GM19324 (cell line): ENCODE data around the gene SHMT2.

Experiments used
- ATAC-seq: cut with Tn5 transposase; IDR thresholded peaks from one replicate; pipeline ENCODE4 v1.9.1; 2021; ENCODE audit warnings: mild to moderate bottlenecking, moderate library complexity; ENCODE audit not compliant: unreplicated experiment, low FRiP score

Gene SHMT2

DNA sequence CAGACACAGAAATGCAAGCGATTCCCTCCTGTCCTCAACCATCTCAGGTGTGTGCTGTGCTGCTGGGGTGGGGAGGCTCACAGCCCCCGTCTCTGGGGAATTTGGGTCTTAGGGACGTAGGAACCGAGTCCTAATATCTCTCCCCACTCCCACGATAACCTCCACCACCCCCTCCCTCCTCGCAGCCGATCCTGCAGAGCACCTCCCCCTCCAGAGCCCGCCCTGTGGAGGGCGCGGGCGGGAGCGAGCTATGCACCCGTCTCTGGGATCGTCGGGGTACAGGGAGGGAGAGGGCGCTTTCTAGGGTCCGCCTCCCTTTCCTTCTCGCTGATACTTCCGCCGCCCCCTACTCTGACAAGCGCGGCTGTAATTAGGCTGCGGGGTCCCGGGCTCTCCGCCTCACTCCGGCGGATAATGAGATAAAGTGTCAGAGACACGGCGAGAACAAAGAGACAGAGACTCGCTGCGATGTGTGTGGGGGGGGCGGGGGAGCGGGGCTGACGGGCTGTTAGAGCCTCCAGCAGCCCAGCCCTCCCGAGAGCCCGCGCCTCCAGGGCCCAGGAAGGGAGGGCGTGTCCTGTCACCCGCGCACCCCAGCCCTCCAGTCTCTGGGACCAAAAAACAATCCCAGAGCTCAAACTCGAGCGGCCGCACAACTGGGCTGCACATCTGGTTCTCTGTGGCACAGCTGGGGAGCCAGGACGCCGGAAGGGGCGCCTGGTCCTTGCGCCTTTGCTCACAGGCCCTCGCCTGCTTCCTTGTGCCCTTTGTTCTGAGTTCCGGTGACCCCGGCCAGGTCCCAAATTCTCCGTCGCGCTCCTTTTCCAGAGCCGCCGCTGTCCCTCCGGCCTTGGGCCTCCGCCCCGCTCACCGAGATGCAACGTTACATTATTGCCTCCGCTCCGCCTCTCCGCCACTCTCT is 8.7 kb downstream of the SHMT2 start:
- no peak for ATAC-seq

DNA sequence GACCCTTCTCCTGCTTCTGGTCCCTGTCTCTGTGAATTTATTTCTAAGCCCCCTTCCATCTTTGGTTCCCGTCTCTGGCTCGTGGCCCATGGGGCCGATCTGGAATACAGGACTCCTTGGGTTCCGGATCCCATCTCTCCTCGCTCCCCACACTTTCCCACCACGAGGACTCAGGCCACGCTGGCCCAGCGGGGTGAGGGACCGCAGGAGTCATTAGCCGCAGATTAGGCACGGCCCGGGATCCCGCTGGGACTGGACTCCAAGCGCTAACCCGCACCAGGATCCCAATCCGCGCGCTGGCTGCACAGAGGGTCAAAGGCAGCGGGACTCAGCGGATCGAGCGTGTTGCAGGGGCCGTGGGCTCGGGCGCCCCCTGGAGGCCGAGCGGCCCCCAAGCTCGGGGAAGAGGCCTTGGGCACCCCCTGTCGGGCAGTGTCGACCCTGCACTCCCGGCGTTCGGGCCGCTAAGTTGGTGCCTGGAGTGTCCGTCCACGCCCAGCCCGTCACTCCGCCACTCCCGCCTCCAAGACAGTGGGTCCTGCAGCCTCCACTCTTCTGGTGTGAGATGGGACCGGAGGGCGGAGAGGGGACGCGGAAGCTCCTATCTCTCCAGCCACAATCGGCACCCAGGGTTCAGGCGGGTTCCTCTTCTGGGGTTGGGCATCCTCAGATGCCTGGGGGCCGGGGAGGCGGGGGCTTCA is 9.5 kb downstream of the SHMT2 start:
- peak; percentile 56 for ATAC-seq

DNA sequence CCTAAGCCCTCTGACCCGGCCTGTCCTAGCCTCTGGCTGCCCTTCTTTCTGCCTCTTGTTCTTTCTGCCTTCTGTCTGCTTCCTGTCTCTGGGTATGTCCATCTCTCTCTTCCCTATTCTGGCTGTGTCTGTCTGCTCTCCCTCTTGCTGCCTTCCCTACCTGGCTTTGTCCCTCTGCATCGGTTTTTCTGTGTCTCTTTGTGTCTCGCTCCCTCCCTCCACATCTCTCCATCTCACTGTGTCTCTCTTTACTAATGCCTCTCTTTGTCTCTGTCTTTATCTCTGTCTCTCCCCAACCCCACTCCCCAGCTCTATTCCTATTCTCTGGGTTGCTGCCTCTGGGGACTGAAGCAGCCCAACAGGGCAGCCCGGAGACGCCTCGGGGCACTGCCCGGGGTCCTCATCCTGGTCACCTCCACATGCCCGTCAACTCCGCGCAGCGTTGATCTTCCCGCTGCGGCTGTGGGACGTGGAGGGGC is 10.1 kb downstream of the SHMT2 start:
- no peak for ATAC-seq

DNA sequence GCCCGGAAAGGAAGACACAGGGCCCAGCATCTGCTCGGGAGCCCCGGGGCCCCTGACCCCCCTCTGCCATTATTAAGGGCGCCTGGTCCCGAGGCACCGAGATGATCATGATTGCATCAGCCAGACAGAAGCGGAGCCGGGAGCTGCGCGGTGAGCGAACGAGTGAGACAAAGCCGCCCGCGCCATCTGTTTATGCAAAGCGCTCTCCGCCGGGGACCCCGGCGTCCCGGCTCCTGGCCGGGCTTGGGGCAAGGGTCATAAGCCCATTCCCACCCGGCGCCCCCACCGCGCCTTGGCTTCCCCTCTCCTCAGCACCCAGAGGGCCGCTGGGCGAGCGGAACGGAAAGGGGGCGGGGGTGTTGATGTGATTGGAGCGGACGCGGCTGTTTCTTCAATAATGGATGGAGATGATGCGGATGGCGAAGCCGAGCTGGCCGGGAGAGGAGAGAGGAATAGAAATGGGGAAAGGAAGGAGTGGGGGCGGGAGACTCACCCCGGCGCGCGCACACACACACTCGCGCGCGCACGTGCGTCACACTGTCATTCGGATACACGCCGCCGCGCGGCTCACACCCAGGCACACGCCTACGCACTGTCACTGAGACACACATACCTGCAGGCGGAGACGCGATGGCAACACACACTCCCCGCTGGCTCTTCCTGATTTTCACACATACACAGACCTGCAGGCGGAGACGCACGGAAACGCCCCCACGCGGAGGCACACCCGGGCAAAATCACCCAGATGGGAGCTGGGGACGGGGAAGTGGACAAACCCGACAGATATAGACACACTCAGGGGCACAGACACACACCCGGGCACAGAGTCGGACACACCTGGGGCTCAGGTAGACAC is 10.8 kb downstream of the SHMT2 start:
- ATAC-seq, result no peak

DNA sequence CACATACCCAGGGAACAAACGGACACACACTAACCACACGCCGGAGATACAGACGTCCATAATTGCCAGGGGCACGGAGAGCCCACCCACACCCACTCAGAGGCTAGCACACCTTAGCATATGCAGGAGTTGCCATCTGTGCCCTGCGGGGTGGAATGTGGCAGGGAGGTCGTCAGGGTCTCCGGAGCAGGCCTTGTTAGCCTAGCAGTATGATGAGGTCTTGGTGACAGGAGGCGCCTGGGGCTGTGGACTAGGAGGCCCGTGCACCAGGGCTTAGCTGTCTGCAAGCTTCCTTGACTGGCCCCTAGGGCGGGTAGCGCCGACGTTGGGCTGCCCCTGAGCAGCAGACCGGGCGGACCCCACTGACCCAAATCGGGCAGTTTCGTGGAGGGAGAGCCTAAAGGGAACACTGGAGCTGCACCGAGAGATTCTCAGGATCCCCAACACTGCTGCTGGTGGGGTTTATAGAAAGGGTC is 11.5 kb downstream of the SHMT2 start:
- no peak for ATAC-seq

DNA sequence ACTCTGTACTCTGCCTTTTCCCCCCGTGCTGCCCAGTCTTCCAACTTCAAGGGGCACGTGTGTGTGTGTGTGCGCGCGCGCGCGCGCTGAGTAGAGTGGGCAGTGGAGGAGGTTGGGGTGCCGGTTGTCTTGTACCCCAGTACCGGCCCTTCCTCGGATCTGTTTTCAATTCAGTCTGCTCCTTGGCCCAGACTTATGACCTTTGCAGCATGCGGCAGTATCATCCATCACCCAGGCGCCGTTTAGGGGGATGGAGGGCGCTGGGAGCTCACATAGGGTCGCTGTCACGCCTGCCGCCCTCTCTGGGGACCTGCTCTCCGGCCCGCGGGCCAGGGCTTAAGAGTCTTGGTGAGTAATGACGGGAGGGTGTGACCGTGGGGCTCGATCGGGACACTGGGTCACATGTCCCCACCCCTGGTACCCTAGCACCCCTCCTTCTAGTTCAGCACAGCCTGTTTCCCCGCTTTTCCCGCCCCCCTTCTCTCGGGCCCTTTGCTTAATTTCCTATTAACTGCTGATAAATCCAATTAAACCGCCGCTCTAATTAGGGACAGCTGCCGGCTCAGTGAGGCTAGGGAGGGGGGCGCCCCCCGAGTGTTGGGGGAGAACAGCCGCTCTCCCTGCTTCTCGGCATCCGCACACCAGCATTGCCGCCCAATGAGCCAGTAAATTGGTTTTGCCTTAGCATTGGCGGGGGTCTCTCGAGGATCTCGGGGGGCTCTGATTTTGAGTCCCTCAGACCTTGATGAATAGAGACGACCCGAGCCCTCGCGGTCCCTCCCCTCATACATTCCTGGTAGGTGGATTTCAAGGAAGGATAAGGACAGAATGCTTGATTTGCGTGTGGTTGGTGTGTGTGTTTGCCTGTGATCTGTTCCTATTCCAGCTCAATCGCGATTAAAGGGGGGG is 12.1 kb downstream of the SHMT2 start:
- no peak for ATAC-seq

DNA sequence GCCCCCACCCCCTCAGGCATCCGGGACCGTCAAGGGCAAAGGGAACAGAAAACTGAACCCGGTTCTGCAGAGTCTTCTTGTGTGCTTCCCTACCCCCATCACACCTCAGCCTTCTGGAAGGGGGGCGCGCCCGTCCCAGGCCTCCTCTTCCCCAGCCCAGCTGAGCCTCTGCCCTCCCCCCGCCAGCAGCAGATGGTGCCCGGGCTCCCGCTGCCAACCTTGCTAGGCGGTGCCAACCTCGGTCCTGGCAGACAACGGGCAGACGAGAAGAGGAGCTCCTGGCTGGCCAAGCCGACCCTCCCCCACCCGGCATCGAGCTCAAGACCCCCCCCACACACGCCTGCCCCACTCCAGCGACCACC is 12.8 kb downstream of the SHMT2 start:
- ATAC-seq, result no peak

DNA sequence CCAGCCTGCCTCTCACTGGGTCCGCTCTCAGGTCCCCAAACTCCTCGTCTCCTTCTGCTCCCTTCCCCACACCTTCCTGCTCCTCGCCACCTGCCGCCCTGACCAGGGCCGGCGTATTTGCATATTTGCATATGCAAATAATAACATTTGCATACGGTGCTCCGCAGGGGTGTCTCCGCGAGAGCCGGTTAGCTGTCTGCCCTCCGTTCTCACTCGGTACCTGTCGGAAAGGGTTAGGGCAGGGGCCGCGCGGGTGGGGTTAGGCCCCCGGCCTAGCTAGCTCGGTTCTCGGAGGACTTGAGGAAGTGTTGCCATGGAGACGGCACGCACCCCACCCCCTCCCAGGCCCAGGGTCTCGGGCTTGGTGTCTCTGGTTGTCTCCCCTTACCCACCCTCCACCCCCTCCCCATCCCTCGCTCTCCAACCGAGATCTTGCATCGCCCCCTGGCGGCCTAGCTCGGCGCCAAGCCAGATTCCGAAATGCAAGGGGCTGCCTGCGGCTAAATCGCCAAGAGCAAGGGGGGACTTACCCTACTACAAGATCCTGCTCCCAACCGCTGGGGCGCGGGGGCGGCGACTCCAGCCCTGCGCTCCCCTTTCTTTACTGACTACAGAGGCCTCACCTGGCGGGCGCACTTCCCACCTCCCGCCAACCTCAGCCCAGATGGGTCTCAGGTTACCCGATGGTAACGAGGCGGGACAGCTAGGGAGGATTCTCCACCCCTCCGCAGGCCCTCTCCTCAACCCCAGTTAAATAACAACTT is 13.4 kb downstream of the SHMT2 start:
- no peak for ATAC-seq

DNA sequence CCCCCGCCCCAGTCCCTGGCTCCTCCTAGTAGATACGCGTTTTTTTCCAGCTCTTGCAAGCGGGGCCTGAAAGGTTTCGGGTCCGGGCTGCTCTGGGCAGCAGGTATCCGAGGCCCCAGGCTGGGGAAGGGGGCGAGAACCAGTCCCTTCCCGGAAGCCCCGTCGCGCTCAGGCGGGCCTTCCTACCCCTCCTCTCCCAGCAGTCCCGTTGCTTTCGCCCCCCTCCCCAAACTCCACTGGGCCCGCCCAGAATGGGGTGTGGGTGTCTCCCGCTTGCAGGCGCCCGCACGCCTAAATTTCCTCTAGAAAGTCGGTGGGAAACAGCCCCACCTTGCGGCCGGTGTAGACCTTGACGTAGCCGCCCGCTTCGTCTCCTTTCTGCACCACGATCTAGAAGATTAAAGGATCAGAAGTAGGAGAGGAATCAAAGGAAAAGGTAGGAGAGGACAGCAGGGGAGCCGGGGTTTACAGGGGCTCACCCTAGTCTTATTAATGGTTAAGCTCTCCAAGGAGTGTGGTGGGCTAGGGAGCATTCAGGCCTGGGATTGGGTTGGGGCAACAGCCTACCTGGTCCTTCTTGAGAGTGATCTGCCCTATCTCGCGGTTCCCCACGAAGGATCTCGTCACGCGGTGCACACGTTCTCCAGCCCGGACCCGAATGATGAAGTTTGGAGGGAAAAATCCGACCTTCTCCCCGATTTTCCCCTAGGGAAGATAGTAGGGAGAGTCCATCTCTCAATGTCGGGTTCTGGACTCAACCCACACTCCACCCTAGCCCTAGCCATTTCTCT is 14.2 kb downstream of the SHMT2 start:
- no peak for ATAC-seq

DNA sequence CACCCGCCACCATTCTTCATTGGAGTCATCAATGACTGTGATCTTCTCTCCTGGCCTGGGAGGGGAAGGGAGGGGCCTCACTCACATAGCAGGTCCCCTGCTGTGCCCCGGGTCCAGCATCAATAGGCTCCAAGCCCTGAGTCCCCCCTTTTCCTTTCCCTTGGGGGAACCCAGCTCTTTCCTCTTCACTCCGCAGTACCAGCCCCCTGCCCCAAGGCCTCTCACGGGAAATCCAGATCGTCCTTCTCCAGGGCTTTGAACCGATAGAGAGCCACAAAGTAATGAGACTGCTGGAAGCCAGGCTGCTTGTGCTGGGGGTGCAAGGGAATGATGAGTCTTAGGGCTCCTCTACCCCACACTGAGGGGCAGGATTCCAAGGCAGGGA is 14.8 kb downstream of the SHMT2 start:
- no peak for ATAC-seq

DNA sequence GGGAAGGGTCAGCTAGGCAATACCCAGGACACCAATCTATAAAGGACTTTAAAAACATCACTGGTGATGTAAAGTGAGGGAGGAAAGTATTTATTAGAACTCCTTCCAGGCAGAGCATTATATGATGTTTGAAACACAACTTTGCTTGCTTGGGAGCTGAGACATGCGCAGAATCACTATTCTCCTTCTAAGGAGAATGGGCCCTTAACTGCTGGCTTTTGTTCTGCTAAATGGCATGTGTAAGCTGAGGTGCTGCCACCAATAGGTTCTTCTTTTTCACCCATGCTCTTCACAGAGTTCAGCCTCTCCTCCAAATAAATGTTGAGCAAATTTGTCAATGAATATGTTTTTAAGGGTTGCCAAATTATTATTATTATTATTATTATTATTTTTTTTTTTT is 17.5 kb downstream of the SHMT2 start:
- no peak for ATAC-seq

DNA sequence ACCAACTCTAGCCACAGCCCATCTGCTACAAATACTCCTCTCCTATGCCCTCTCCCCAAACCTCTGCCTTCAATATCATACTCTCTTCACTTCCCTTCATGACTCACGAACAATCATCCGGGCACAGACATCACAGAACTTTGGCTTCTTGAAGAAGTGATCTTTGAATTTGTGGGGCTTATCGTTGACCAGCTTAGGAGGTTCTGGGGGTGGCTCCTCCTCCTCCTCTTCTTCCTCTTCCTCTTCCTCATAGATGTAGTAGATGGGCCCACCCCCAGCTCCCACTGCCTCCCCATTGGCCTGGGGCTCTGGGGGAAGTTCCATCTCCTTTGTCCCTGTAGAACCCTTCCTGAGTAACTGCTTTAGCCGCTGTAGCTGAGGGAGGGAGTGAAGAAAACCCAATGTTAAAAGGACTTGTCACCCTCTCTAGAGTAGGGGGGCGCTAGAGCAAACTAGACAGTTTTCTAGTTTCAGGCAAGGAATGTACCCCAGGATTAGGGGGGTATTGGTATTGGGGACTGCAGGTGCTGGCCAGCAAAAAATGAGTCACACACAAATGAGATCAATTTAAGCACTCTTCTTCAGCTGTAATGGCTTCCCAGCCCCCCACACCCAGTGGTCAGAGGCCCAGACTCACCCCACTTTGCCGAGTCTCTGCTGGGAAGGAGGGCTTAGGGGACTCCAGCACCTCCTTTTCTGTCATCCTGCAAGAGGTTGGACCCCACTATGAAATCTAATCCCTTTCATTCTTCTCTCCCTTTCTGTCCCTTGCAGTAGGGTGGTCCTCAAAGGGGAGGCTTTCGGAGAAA is 19.6 kb downstream of the SHMT2 start:
- no peak for ATAC-seq

DNA sequence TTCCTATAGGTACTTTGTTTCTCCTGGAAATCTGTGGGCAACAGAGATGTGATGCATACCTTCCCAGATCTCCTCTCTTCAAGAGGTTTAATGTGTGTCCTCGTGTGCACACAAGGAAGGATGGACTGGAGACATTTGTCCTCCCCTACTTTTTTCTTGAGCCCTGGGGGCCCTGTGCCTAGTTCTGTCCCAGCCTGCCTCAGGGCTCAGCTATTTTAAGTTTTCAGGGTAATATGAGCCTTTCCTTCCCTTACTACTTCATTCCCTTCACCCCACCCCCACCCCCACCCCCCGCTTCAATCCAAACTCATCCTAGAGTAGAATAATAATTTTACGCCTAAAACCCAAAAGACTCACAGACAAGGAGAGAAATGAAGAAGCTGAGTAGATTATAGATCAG is 21.0 kb downstream of the SHMT2 start:
- ATAC-seq, result no peak

DNA sequence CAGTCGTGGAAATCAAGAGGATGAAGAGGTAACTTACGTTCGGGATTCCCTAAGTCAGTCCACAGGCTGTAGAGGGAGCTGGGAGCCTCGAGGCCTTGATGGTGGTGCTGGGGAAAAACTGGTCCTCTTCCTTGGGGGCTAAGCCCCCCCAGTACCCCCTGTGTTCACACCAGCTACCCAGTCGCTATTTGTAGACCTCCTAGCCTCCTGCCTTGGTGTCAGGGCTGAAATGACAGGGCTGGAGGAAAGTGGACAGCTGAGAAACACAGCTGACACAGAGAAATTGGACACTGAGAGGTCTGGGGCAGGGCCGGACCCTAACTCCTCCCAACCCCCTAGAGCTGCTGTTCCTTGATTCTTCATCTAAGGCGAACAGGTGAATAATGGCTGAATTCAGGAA is 21.4 kb downstream of the SHMT2 start, which contains the start of gene STAC3:
Gene STAC3 (minus strand): TSS at position 232 of the 400 bp plus-strand sequence. CDS start 1,551 bp downstream, outside the sequence.
- no peak for ATAC-seq

DNA sequence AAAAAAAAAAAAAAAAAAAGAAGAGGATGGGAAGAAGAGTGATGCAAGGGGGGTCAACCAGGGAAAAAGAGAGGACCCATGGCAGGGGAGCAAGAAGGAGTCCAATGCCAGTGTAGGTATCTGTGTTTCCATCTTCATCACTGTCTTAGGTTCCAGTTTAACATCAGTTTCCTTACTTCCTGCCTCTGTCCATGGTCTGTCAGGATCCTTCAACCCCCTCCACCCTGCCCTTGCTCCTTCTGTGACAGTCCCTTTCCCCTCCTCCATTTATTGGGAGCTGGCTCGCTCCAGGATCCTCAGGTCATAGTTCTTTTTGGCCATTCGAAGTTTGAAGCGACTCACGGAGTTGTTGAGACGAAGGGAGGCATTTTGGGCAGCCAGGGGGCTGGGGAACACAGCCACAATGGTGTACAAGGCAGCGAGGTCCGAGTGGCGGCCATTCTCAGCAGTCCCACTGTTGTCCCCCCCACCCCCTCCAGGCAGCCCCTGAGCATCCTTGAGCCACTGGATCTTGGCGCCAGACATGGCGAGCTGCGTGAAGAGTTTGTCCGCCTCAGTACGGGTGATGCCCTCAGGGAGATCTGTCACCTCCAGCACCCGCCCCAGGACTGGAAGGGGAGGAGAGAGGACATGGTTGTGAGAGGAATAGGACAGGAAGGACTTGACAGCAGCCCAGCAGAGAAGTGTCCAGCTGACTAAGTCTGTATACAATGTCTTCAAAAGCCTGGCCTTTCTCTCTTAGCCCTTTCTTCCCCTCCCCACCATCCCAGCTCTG is 25.2 kb downstream of the SHMT2 start:
- no peak for ATAC-seq

DNA sequence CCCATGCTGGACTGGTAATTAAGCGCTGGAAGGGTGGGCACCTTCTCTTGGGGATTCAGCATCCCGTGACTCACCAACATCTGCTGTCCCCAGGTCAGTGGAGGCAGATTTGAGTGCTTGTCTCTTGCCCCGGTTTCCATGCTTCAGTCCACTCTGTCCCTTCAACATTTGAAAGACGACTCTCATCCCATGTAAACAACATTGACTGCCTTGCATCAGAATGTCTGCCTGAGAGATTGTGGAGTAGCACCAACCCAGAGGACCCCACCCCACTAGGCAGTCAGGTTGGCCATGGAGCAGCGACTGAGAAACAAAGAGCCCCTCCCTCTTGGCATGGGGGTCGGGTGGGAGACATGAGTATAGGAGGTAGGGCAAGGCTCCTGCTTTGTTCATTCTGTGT is 26.4 kb downstream of the SHMT2 start:
- ATAC-seq, result no peak
